GM15510 (cell line): Measurements from ENCODE around the gene KIDINS220.
A peak's percentile ranks its signal among the peaks of the same experiment; 100 is the strongest.

ENCODE experiments used
- POLR2A ChIP-seq: IDR thresholded peaks from 3 replicates; pipeline ENCODE4 v1.6.1; 2011; ENCODE audit warnings: borderline replicate concordance; ENCODE audit not compliant: insufficient read length; ENCODE audit errors: extremely low read depth

The KIDINS220 gene

DNA sequence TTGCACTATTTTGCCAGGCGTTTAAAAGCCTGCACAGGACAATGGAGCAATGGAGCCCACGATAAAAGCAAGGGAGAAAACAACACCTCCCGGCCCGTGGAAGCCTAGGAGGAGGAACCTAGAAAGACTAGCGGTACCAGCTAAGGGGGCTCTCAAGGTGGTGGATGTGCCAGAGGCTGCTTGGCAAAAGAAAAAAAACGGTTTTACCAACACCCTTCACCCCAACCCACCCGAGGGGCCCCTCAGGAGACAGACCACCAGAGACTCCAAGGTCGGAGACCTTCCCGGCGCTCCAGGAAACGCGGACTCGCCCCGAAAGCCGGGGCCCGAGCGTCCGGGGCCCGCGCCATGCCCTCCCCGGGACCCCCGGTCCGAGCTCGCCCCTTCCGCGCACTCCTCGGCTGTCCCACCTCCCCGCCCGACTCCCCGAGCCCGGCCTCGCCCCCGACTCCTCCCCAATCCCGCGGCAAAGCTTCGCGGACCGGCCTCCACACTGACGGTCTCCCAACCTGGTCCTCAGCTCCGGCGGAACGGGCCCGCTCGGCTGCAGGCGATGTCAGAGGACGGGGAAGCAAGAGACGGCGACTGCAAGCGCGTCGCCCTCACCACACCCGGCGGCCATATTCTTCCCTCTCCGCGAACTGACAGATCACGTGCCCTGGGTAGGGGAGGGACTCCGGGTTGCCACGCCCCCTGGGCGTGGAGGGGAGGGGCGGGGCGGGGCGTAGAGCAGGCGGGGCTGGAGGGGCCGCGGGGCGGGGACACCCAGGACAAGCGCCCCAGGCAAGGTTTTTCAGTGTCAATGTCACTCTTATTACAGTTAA, at the start of gene KIDINS220:
TSS of gene KIDINS220 (minus strand) at position 643 of the 824 bp plus-strand sequence. CDS start 10,520 bp downstream, outside the sequence.
- TF ChIP-seq POLR2A = peak; percentile 83

DNA sequence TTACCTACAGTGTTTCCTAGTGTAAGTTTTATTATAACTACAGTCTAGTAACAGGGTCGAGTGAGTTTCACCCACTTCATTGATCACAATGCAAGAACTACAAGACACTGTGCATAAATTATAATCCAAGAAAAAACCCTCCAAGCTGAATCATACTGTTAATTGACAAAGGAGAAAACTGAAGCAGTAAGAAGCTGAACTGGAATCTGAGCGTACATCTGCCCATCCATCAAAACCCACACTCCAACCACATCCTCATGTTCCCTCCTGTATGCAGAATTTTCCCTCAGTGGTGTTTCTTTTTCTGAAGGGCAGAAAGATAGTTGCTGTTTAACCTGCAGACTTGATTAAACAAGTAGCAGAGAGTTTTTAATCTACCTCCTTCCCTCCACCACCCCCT, 49.5 kb upstream of the KIDINS220 start:
- TF ChIP-seq POLR2A = no peak

DNA sequence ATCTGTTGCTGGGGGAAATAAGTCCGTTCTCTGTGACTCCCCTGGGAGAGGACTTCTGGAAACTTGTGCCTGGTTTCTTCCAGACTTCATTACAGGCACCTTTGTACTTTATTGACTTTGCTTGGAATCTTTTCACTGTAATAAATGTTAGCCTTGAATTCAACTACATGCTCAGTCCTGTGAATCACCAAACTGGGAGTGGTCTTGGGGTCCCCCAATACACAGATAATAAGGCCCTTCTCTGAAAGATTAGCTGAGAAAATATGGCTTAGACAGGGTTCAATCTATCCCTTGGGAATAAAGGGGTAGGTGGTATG, 48.7 kb upstream of the KIDINS220 start:
- no peak for TF ChIP-seq POLR2A

DNA sequence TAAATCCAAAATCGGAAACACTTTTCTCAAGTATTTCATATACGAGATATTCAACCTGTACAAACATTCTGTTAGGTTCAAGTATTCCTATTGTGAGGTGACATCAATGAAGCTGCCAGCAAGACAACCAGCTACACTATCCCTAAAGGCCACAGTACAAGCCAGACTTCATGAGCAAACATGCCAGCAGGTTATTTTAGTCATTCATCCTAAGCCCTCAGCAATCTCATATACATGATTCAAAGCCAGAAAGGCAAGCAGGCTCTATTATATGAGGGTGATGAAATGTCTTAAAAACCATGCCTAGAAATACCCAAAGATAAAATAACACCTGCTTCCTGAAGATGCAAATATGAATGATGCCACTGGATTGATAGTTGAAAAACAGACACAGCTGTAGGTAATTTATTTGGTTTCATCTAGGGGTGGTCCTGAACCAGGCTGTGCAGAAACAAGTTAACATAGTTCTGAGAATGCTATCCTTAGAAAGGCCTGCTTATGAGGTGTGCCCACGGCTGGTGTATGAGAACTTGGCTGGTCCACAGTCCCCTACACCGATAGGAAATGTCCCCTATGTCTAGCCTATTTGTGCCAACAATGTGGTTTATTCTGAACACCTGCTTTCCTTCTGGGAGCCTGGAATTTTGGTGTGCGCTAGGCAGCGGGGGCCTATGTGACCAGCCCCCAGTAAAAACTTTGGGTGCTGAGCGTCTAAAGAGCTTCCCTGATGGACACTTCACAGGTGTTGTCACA, 48.2 kb upstream of the KIDINS220 start:
- TF ChIP-seq POLR2A = no peak

DNA sequence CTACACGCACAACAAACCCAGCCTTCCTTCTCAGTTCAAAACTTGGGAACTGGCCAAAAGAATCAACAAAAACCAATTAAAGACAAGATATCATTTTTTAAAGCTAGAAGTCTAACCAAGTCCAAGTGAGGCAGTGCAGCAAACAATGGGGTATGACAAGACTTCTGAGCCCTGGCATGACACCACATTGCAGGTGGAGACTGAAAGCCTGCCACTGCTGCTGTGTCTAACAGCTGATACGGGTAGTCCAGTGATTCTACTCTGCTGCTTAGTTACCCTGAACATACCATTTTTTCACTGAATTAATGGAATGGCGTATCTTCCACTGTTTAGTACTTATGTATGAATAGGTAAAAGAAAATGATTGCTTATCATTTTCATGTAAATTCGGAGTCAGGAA, 47.4 kb upstream of the KIDINS220 start:
- no peak for TF ChIP-seq POLR2A

DNA sequence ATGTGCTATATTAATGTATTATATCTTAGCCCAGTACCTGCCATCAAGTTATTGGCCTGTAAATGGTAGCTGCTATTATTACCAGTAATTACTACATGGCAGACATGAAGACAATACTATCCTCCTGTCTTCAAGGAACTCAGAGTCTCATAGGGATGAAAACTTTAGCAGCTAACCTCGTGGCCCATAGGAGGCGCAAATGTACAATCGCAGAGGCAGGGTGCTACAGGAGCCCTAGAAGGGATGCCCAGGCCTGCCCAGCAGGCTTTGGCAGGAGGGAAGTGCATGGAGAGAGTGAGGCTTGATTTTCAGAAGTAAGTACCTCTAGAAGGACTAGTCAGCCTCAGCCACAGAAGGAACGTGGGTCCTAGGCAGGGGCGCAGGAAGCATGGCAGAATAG, 44.7 kb upstream of the KIDINS220 start:
- TF ChIP-seq POLR2A = no peak

DNA sequence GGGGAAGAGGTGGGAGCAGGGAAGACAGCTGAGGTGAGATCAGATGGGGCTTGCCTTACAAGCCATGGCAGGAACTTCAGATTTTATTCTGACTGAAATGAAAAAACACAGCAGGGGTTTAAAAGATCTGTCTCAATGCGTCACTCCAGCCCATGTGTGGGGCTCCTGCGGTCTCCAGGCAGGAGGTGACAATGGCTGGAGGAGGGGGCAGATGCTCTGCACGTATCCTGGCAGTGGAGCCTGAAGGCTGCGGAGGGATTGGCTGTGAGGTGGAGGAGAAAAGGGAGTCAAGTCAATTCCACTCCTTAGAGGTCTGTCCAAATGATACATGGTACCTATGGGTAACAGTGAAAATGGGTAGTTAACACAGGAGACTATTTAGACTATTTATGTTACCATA, 40.5 kb upstream of the KIDINS220 start:
- TF ChIP-seq POLR2A = no peak

DNA sequence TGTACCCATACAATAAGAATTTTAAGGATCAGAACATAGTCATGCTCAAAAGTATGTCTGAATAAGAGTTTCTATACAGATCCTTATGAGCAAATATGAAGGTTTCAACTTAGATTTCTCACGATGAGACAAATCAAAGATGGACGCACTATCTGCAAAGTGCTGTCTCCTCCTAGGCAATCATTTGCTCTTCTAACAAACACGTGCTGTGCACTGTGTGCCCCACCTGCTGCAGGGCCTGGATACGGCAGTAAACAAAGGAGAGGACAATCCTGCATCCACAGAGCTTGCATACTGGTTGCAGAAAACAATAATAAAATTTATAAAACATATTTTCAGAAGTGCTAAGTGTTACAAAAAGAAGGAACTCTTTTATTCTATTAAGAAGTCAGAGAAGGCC, 39.9 kb upstream of the KIDINS220 start:
- TF ChIP-seq POLR2A = no peak

DNA sequence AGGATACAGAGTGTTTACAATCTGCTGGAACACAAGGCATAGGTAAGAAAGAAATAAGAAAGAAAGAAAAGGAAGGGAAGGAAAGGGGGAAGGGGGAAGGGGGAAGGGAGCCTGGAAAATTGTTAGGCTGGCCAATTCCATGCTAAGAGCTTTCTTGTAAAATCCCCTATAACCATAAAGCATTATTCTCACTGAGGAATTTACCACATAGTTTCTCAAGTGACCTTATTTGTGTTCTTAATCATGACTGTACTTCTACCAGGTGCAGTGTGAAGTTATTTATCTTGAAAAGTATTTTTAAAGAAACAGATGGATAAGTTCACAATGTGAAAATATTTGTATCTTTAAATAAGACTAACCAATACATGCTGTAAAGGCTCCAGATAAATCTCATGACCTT, 39.2 kb upstream of the KIDINS220 start:
- no peak for TF ChIP-seq POLR2A

DNA sequence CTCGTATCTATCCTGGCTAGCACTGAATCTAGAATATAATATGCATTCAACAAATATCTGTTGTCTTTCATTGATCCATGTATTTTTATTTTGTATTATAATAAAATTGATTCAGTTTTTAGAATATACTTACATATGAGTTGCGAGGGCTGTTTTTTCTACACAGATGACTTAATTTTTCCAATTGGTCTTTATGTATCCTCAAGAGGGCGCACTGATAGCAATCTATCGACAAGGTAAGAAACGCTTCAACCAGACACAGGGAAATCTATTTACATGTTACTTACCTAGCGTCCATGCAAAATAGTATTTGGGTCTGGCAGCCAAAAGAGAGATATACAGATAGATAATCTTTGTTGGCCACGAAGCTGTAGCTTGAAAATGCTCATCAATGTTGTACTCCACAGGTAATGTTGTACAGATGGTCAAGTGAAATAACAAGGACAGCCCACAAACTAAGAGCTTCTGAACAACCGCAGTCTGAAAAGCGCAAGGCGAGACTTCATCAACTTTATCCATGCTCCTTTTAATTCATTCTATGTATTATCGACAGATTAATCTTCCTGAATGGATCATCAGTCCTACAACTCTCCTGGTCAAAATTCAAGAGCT, 35.5 kb upstream of the KIDINS220 start:
- TF ChIP-seq POLR2A = no peak

DNA sequence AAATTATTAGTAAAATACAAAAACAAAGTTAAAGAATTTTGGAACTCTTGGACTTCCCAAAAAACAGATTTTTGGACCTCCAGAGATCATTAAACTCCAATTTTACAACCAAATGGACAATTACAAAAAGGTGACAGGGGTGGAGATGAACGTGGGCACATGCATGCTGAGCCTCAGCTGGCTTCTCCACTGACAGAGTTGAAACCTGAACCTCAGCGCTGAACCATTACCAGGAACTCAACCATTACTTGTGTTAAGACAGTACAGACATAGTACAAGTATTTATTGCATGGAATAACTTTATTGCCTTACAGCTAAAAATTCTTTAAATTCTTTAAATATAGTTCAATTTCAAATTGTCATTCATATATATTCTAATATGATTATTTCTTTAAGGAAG, 33.0 kb upstream of the KIDINS220 start:
- no peak for TF ChIP-seq POLR2A

DNA sequence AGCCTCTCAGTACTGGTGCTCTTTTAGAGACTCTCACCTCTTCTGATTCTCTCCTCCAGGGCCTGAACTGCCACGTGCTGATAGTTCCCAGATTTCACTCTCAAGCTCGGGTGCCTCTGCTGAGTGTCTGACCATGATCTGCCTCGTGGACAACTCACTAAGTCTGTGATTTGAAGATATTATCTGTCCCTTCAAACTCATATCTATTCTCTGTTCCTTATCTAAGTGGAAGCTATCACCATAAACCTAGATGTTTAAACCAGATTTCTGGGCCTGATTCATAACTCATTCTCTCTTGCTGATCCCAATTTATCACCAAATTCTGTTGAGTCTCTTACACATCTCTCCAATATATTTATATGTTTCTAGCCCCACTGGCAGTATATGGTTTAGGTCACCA, 29.9 kb upstream of the KIDINS220 start:
- TF ChIP-seq POLR2A = no peak

DNA sequence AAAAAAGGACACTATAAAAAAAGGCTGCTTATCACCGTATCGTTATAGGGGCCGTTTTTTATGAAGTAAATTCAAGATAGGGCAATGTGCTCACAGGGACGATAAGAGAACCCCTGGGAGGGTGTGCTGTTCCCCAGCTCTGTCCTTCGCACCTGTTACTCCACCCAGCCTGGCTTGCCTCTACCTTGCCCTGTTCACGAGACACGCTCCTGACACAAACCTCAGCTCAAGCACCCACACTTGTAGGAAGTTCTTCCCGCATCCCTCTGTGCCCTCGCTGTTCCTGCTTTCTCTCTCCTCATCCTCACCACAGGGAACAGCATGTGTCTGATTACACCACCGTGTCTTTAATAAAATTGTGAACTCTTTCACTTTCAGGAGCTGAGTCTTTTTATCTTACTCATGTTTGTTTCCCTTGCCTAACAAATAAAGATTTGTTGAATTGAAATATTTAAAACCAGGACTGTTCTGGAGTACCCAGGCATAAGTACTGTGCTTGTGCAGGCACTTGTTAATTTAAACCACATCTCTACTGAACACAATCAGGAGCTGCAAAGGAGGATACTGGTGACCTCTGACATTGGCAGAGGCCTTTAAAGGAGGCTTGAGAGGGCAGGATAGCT, 26.0 kb upstream of the KIDINS220 start:
- TF ChIP-seq POLR2A = no peak

DNA sequence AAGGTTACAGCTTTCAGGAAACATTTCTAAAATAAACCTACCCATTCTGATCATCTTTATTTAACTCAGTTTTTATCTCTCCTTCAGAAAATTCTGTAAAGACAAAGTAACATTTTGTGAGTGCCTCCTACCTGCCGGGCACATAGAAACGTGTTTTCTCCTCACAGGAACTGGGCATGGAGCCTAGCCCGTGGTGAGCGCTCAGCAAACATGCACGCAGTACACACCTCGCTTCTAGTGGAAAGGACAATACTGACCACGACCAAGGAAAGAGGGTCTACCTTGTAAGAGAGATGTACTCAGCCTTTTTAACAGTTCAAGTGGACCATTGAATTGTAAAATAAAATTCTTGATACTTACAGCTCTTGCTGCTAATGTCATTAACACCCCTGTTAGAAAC, 24.8 kb upstream of the KIDINS220 start:
- no peak for TF ChIP-seq POLR2A

DNA sequence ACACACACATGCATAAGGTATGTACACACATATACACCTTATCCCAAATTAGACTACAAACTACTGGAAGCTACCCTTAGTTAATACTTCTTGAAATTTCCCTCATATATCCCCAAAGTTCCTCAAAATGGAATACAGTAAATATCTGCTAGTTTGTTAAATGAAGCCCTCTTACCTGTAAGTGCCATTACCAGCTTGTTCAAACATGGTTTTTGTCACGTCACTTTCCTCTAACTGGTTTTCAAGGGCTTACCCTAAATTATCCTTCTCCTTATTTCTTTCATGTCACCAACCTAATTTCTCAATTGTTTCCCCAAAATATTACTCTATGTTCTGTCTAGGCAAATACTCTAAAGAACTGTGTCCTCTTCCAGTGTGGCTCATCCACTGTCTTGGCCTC, 24.4 kb upstream of the KIDINS220 start:
- TF ChIP-seq POLR2A = no peak

DNA sequence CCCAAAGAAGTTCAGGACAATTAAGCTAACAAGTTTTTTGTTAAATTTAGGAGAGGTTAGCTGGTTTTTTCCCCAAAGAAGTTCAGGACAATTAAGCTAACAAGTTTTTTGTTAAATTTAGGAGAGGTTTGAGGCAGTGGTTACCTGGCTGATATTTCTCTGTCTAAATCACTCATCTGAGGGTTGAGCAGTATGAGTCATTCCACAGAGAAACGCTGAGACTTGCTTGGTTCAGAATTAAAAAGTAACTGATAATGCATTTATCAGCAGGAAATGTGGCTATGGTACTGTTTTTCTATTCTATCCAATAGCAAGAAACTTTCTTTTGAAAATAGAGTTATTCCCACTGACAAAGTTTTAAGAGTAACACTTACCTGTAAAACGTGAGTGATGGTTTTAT, 22.8 kb upstream of the KIDINS220 start:
- TF ChIP-seq POLR2A = no peak

DNA sequence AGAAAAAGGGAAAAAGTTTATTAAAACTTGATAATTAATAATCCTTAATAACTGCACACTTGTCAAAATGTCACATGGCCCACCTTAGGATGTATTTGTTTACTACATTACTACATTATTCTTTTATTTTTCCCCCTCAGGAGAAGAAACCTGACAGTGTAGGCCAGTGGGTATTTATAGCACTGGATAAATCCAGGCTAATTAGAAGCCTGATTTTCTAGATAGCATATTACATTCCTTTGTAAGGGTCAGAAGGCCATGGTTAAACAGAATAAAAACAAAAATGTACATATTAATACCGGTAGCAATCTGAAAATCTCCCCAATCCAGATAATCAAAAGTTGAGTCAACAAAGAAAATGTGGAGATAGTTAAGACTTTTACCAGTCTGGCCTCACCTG, 21.5 kb upstream of the KIDINS220 start:
- no peak for TF ChIP-seq POLR2A
